Right lobe of liver (tissue), 6 donors: ENCODE measurements around the gene METAP1D. TPM values are rescaled to one million over a fixed set of nuclear protein-coding genes. Genes with fewer than 3 reads are reported as not detected.

ENCODE experiments used
- ATAC-seq, 4 donors: fragments of 200-7000 bp; cut with Tn5 transposase; one replicate each; pipeline ENCODE4 v1.9.1; 2020; ENCODE audit warnings: mild to moderate bottlenecking in 4 of 4, moderate library complexity in 4 of 4
- DNase-seq, 3 donors: peaks; one replicate each; pipeline ENCODE4 v3.0.0-alpha.2; 2020
- H3K27ac ChIP-seq, 3 donors: fragments of 200-600 bp; one replicate each; pipeline ENCODE4 v1.8.0; 2022
- H3K27me3 ChIP-seq, 2 donors: fragments of 200-600 bp; one replicate each; pipeline ENCODE4 v1.8.0; 2022
- H3K36me3 ChIP-seq, 4 donors: fragments of 200-600 bp; sonication (generic) in 1 of 4; one replicate each; pipeline versions ENCODE4 v1.5.1 to v1.8.0; 2017 to 2022; ENCODE audit warnings: control low read depth in 1 of 4
- H3K4me1 ChIP-seq, 4 donors: fragments of 200-600 bp; sonication (generic) in 1 of 4; one replicate each; pipeline versions ENCODE4 v1.5.1 to v1.8.0; 2017 to 2022; ENCODE audit warnings: control low read depth in 1 of 4
- H3K4me3 ChIP-seq, 3 donors: fragments of 200-600 bp; one replicate each; pipeline ENCODE4 v1.8.0; 2022
- H3K9me3 ChIP-seq, 4 donors: fragments of 200-600 bp; sonication (generic) in 1 of 4; one replicate each; pipeline versions ENCODE4 v1.5.1 to v1.8.0; 2017 to 2022; ENCODE audit warnings: control low read depth in 1 of 4
- CTCF ChIP-seq, 4 donors: fragments of 200-600 bp in 3 of 4; fragments of 450-650 bp in 1 of 4; IDR thresholded peaks; one replicate each; pipeline versions ENCODE4 v1.5.1 to v1.8.0; 2016 to 2022; ENCODE audit warnings: antibody characterized with exemption in 4 of 4, mild to moderate bottlenecking in 2 of 4
- POLR2A ChIP-seq: fragments of 450-650 bp; IDR thresholded peaks from one replicate; pipeline ENCODE4 v1.6.1; 2017; ENCODE audit warnings: antibody characterized with exemption, mild to moderate bottlenecking
- WGBS: methylation state at CpG from one replicate; pipeline ENCODE4 v1.1.6; 2018; ENCODE audit warnings: low coverage, low lambda C conversion rate; ENCODE audit not compliant: insufficient coverage; ENCODE audit errors: missing lambda C conversion rate; 5-methylcytosine and 5-hydroxymethylcytosine counted together
- intact Hi-C, 2 donors: fragments of 100-400 bp; cut with DNase I; formaldehyde crosslinking; loops; one replicate each; pipeline versions ENCODE4 v1.11.2 to v1.14.1; 2022
- total RNA-seq, 6 experiments: library from RNA; depleted of rRNA in 2 of 6; stranded (reverse); fragments of >200 nt in 2 of 6; fragmentation: NEBNext Ultra II Directional in 3 of 6; extraction: Animal tissue kit (Norgen Biotek cat#: 25700) in 3 of 6; gene quantifications; one replicate each; pipeline versions ENCODE4 v1.1.0 to v1.2.4, GENCODE V29; 2016 to 2023
- donor health status: DM: no; HTN: yes; CAD: no.
- donor health status: DM: no; HTN: no; CAD: no.
- donor health status: DM: no; HTN: no; CAD: no.
- donor health status: DM: no; HTN: yes; CAD: no.
- donor health status: DM: no; HTN: yes; CAD: no.

METAP1D gene
- total RNA-seq, 6 experiments from 2014 or later: 2.4 to 8.2 (median 4.6) TPM

DNA sequence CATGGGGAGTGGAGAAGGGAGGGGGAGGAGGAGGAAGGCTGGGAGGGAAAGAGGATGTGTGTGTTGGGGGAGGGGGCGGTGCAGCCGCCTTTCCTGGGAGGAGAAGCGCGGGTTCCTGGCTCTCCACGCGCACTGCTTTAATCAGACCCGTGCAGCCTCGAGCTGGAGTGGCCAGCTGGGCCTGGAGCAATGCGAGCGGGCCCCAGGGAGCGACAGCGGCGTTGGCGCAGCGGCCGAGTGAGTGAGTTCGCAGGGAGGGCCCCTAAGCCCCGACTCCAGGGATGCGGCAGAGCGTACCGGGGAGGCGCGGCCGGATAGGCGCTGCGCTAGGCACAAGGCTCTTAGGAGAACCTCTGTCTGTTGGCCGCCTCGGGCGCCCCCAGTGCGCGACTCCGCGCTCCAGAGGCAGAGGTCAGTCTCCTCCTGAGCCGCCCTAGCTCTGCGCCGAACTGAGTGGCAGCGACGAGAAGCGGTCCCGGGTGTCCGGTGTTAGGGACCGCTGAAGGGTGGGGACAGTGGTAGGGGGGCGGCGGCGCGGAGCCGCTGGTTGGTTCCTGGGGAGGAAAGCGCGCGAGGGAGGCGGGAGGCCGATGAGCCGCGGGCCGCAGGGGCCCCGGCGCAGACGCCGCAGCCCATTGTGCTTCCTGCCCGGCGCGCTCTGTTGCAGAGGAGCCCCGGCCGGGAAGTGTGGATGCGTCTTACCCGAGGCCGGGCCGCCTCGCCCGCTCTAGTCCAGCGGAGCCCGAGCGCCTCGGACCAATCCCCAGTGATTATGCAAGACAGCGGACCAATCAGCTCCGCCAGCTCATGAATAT, 85.1 kb downstream of the METAP1D start:
- no CpG with 5 or more reads among the region's 76 CpGs for WGBS
- DNase-seq (peak in 1 of 3 donors; percentile 69), ATAC-seq (peak; percentile 65 to 81 (median 73))
- Histone ChIP-seq H3K4me3 (peak overlapping the region; percentile 11 to 25 (median 12)), H3K4me1 (peaks cover 0 to 27% (median 5%) of the 10 kb centered on the region in 4 donors), H3K27me3 (peaks cover 54 to 96% of the 10 kb centered on the region in 2 donors), H3K36me3 (no peaks in the 10 kb centered on the region), H3K9me3 (no peaks in the 10 kb centered on the region), H3K27ac (no peak overlapping the region)
- TF ChIP-seq POLR2A (no peak), CTCF (IDR thresholded peaks at IDR 0.05) (no peak)
- intact Hi-C loops: no loop called here

- WGBS: 5% methylated on average over 22 of the region's 34 CpGs
- no peak within 1 kb of the TSS for H3K27ac ChIP-seq
- peaks cover 58 to 96% of the 10 kb centered on the region in 2 donors for H3K27me3 ChIP-seq
- DNase-seq (no peak), ATAC-seq (no peak)
- TF ChIP-seq POLR2A (no peak), CTCF (IDR thresholded peaks at IDR 0.05) (no peak)
- peaks cover 0 to 27% (median 5%) of the 10 kb centered on the region in 4 donors for H3K4me1 ChIP-seq
- no peaks in the 10 kb centered on the region for H3K9me3 ChIP-seq
- peak within 1 kb of the TSS; percentile 11 to 25 (median 12) for H3K4me3 ChIP-seq
- H3K36me3 ChIP-seq: no peaks in the 10 kb centered on the region
- intact Hi-C loops: no loop called here
Observed at GRCh38 chr2:172085460-172086159, 85.9 kb downstream of the METAP1D start, which contains the start of gene DLX1. TSS of gene DLX1 (plus strand) at chr2:172085507. CDS start at chr2:172085678, 171 bp downstream.

DNA sequence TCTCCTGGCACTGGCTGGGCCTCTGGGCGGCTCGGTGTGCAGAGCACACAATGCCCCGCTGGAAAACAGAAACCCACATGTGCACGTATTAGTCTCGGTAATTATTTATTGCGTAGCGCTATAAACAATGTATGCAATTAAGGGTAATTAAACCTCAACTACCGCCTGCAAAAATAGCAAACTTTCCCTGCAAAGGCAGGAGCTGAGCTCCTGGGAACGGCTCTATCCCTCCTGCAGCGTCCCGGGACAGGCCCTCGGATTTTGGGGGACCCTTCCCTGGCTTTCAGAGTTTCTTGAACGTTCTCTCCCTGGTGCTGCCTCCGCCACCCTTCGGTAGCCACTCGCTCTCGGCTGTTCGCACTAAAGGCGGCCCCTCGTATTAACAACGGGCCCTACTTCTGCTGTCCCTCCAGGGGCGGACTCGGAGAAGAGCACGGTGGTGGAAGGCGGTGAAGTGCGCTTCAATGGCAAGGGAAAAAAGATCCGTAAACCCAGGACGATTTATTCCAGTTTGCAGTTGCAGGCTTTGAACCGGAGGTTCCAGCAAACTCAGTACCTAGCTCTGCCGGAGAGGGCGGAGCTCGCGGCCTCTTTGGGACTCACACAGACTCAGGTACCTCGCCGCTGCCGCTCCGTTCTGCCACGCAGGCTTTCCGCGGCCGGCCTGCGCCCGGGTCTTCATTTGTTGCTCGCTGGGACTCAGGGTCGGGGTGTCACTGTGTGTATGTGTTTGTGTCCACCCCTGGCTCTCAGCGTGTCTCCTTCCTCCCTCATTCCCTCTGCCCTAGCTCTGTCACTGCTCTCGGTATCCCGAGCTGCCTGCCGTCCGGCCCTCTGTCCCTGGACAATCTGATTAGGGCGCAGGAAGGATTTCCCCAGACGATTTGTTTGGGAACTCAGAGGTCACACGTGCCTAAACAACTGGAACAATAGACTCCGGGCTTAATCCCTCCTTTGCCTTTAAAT, 86.8 kb downstream of the METAP1D start:
- H3K9me3 ChIP-seq: no peaks in the 10 kb centered on the region
- peak; percentile 36 to 54 (median 44) for ATAC-seq
- no peak for DNase-seq
- intact Hi-C loops: no loop called here
- no peaks in the 10 kb centered on the region for H3K36me3 ChIP-seq
- H3K27me3 ChIP-seq: peaks cover 65 to 94% of the 10 kb centered on the region in 2 donors
- TF ChIP-seq CTCF (IDR thresholded peaks at IDR 0.05): peak in 2 of 4 donors; percentile 12 to 13
- no peak for TF ChIP-seq POLR2A
- no peak overlapping the region for H3K4me3 ChIP-seq
- H3K27ac ChIP-seq: no peak overlapping the region
- 7% methylated on average over 42 of the region's 54 CpGs for WGBS
- H3K4me1 ChIP-seq: peaks cover 0 to 27% (median 5%) of the 10 kb centered on the region in 4 donors

DNA sequence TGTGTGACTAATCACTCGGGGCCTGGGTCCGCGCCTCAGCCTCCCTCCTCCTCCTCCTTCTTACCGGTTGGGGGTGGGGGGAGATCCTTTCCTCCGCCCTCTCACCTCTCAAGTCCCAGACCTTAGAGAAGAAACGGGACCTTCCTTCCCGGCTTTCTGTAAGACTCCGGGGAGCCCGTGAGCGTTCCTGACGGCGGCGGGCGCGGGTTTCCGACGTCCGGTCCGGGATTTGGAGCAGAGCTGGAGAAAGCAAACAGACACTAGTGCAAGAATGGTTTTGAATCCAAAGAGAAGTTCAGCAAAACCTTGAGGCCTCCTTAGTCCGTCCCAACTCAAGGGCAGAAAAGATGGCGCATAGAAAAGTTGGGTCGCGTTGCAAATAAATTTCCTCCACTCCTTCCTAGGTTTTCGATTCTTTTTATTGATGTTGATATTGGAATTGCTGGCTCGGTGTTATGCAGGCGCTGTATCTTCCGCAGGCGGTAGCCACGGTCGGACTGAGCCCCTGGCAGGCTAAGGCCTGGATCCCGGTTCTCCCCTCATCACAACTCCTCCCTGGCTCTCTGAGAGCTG, 87.5 kb downstream of the METAP1D start:
- Histone ChIP-seq H3K27ac (no peak overlapping the region), H3K9me3 (no peaks in the 10 kb centered on the region), H3K27me3 (peaks cover 67 to 94% of the 10 kb centered on the region in 2 donors), H3K4me1 (peaks cover 0 to 27% (median 5%) of the 10 kb centered on the region in 4 donors), H3K36me3 (no peaks in the 10 kb centered on the region), H3K4me3 (no peak overlapping the region)
- WGBS: 12% methylated on average over 30 of the region's 31 CpGs
- intact Hi-C loops: no loop called here
- DNase-seq: no peak
- ATAC-seq: no peak
- no peak for TF ChIP-seq CTCF (IDR thresholded peaks at IDR 0.05)
- TF ChIP-seq POLR2A: no peak
